SK-N-SH (cell line): Measurements from ENCODE around the gene C14orf93.

Experiments used
- CTCF ChIP-seq: fragments of 200-600 bp; sonication (generic); IDR thresholded peaks from 2 replicates; pipeline ENCODE4 v1.6.1; 2017; ENCODE audit warnings: antibody characterized with exemption, mild to moderate bottlenecking, moderate library complexity
- EP300 ChIP-seq, 2 experiments: IDR thresholded peaks; 2 replicates each; pipeline versions ENCODE4 v1.4.0 to v1.6.1; 2012; ENCODE audit warnings: borderline replicate concordance in 1 of 2, low read depth in 1 of 2, low read length in 1 of 2
- EZH2phosphoT487 ChIP-seq: fragments of 200-600 bp; sonication (generic); IDR thresholded peaks from 2 replicates; pipeline ENCODE4 v1.6.1; 2017; ENCODE audit warnings: low read depth, mixed run types, mild to moderate bottlenecking, antibody characterized with exemption, moderate library complexity, borderline replicate concordance
- NFIC ChIP-seq: IDR thresholded peaks from 2 replicates; pipeline ENCODE4 v1.4.0; 2012; ENCODE audit warnings: borderline replicate concordance
- RFX5 ChIP-seq: IDR thresholded peaks from 2 replicates; pipeline ENCODE4 v1.6.1; 2012; ENCODE audit warnings: mild to moderate bottlenecking, improper control_type of control experiment, low read length
- TCF12 ChIP-seq: IDR thresholded peaks from 2 replicates; pipeline ENCODE4 v1.4.0; 2012
- USF2 ChIP-seq: fragments of 150-350 bp; IDR thresholded peaks from 2 replicates; pipeline ENCODE4 v1.6.1; 2017; ENCODE audit warnings: antibody characterized with exemption, low read length, low read depth, borderline replicate concordance

- TF ChIP-seq NFIC = no peak
- TF ChIP-seq EP300 (IDR thresholded peaks at IDR 0.05; ENCODE audit: borderline replicate concordance in 1 of 2, low read depth in 1 of 2, low read length in 1 of 2) = no peak
- TF ChIP-seq EZH2phosphoT487 = no peak
- no peak for TF ChIP-seq CTCF
- TF ChIP-seq USF2 = no peak
- TF ChIP-seq TCF12 = no peak
- TF ChIP-seq RFX5 = no peak
Observed at GRCh38 chr14:23045419-23046357, 35.7 kb upstream of the C14orf93 start.
